Measurements from ENCODE around the gene ACOT2. TPM values are rescaled to one million over a fixed set of nuclear protein-coding genes. Genes with fewer than 3 reads are reported as not detected.
"Not testable (repeated sequence)": the region's sequence is repeated elsewhere in the genome, so short reads cannot be mapped to it uniquely, and the experiment has no call there.

Gene ACOT2, protein sequence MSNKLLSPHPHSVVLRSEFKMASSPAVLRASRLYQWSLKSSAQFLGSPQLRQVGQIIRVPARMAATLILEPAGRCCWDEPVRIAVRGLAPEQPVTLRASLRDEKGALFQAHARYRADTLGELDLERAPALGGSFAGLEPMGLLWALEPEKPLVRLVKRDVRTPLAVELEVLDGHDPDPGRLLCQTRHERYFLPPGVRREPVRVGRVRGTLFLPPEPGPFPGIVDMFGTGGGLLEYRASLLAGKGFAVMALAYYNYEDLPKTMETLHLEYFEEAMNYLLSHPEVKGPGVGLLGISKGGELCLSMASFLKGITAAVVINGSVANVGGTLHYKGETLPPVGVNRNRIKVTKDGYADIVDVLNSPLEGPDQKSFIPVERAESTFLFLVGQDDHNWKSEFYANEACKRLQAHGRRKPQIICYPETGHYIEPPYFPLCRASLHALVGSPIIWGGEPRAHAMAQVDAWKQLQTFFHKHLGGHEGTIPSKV
- 86.8 TPM for polyA plus RNA-seq (2012; ENCODE audit: insufficient read depth, insufficient read length, low read depth)

GRCh38 chr14:73569185-73569958 lies at the start of gene ACOT2:
Gene ACOT2 (plus strand): TSS chr14:73569213. CDS start chr14:73569241, 28 bp downstream.
- H3K27me3 ChIP-seq, H3K36me3 ChIP-seq, H3K4me1 ChIP-seq, H3K9me3 ChIP-seq: not testable (repeated sequence)
- peak within 1 kb of the TSS; percentile 62 for H3K4me3 ChIP-seq (ENCODE audit: low read depth, low read length)
- TF ChIP-seq, protein P1, sequence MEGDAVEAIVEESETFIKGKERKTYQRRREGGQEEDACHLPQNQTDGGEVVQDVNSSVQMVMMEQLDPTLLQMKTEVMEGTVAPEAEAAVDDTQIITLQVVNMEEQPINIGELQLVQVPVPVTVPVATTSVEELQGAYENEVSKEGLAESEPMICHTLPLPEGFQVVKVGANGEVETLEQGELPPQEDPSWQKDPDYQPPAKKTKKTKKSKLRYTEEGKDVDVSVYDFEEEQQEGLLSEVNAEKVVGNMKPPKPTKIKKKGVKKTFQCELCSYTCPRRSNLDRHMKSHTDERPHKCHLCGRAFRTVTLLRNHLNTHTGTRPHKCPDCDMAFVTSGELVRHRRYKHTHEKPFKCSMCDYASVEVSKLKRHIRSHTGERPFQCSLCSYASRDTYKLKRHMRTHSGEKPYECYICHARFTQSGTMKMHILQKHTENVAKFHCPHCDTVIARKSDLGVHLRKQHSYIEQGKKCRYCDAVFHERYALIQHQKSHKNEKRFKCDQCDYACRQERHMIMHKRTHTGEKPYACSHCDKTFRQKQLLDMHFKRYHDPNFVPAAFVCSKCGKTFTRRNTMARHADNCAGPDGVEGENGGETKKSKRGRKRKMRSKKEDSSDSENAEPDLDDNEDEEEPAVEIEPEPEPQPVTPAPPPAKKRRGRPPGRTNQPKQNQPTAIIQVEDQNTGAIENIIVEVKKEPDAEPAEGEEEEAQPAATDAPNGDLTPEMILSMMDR (IDR thresholded peaks at IDR 0.05; ENCODE audit: low read depth, low read length) = peak; percentile 16; the same call in 1 of the 2 replicates
- peak; percentile 88 for DNase-seq

- no peaks in the 10 kb centered on the region for H3K27me3 ChIP-seq
- TF ChIP-seq, protein P1 (IDR thresholded peaks at IDR 0.05; ENCODE audit: low read depth, low read length) = no peak
These were observed 47.8 kb upstream of the ACOT2 start for GRCh38 chr14:73521229-73521628.

DNA sequence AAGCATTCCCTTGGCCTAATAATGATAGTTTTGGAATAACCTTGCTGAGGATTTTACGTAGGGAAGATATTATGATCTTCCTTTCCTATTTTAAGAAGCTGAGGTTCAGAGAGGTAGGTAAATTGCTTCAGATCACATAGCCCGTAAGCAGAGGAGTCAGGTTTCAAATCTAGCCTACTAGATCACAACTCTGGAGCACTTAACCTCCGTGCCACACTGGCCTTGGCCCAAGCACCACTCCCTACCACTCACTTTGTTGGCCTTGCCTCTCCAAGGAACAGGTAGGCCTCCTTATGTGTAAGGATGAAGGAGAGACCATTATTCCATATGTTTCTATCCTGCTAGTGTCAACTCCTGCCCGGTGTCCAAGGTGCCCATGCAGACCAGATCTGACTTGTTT lies 44.5 kb upstream of the ACOT2 start:
- H3K9me3 ChIP-seq = no peaks in the 10 kb centered on the region
- no peaks in the 10 kb centered on the region for H3K36me3 ChIP-seq
- DNase-seq = no peak
- H3K27me3 ChIP-seq = no peaks in the 10 kb centered on the region
- TF ChIP-seq, protein P1 (IDR thresholded peaks at IDR 0.05; ENCODE audit: low read depth, low read length) = no peak
- H3K4me1 ChIP-seq = no peaks in the 10 kb centered on the region; the same call in 1 of the 2 replicates
- no peak overlapping the region for H3K4me3 ChIP-seq (ENCODE audit: low read depth, low read length)

More at GRCh38 chr14:73521229-73521628, 47.8 kb upstream of the ACOT2 start:
- Histone ChIP-seq H3K4me3 (ENCODE audit: low read depth, low read length) (no peak overlapping the region), H3K4me1 (no peaks in the 10 kb centered on the region; the same call in 1 of the 2 replicates), H3K36me3 (no peaks in the 10 kb centered on the region), H3K9me3 (no peaks in the 10 kb centered on the region)
- DNase-seq = no peak

- Histone ChIP-seq H3K27me3 (no peaks in the 10 kb centered on the region), H3K4me3 (ENCODE audit: low read depth, low read length) (no peak overlapping the region), H3K4me1 (no peaks in the 10 kb centered on the region; the same call in 1 of the 2 replicates), H3K36me3 (no peaks in the 10 kb centered on the region), H3K9me3 (no peaks in the 10 kb centered on the region)
- TF ChIP-seq, protein P1 (IDR thresholded peaks at IDR 0.05; ENCODE audit: low read depth, low read length) = no peak
- DNase-seq = peak; percentile 13
These were observed 42.7 kb upstream of the ACOT2 start for GRCh38 chr14:73526036-73526984.

DNA sequence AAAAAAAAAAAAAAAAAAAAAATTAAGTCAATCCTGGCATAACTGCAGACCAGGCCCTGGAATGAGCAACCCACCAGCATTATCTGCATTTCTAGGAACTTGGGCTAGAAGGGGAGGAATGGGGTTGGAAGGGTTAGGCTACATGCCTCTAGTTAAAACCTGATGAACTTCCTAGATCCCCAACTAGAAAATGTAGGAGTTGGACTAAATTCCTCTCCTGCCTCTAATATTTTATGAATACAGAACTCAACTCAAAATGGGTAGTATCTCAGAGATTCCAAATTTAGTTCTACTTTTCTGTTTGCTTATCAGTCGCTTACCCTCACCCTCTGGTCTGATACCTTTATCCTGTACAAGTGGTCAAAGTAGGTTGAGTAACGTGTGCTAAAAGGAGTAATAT lies 39.7 kb upstream of the ACOT2 start:
- not testable (repeated sequence) for DNase-seq; H3K4me3 ChIP-seq (ENCODE audit: low read depth, low read length); H3K4me1 ChIP-seq; H3K9me3 ChIP-seq; H3K36me3 ChIP-seq; H3K27me3 ChIP-seq

DNA sequence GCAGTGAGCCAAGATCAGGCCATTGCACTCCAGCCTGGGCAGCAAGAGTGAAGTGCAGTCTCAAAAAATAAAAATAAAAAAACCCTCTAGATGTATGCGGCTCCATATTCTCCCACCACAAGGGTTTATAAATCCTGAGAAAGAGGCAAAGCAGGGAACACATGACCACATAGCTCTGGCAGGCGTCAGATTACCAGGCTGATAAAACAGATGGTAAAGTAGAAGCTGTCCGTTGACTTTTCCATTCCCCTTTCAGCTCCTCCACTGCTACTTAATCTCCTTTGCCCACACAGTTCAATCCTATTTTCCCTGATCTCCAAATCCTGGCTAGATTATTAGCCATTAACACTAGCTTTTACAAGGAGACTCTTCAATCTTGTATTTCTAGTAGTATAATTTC lies 37.0 kb upstream of the ACOT2 start:
- H3K4me3 ChIP-seq (ENCODE audit: low read depth, low read length); H3K27me3 ChIP-seq; H3K36me3 ChIP-seq; H3K4me1 ChIP-seq; H3K9me3 ChIP-seq; DNase-seq: not testable (repeated sequence)

GRCh38 chr14:73537244-73538045 lies 31.6 kb upstream of the ACOT2 start:
- H3K27me3 ChIP-seq, H3K9me3 ChIP-seq, H3K36me3 ChIP-seq, H3K4me1 ChIP-seq: not testable (repeated sequence)
- peak overlapping the region; percentile 33 for H3K4me3 ChIP-seq (ENCODE audit: low read depth, low read length)
- DNase-seq = peak; percentile 14
